H9 (cell line): ENCODE results near the gene SOD1. TPM values are rescaled to one million over a fixed set of nuclear protein-coding genes. Genes with fewer than 3 reads are reported as not detected.
A peak's percentile ranks its signal among the peaks of the same experiment; 100 is the strongest.

Experiments
- DNase-seq: peaks from one replicate; pipeline ENCODE4 v3.0.0-alpha.2; 2017
- H2AFZ ChIP-seq: one replicate; pipeline ENCODE4 v1.6.1; 2013; ENCODE audit warnings: mild to moderate bottlenecking, low read length, control low read depth, moderate library complexity
- H2AK5ac ChIP-seq: 2 replicates; pipeline ENCODE4 v1.6.1; 2013; ENCODE audit warnings: low read length, control low read depth, mixed read lengths; ENCODE audit not compliant: insufficient read length
- H2BK120ac ChIP-seq: one replicate; pipeline ENCODE4 v1.6.1; 2013; ENCODE audit warnings: low read depth, mild to moderate bottlenecking, low read length, control low read depth, inconsistent platforms; ENCODE audit not compliant: poor library complexity, severe bottlenecking
- H2BK12ac ChIP-seq: 2 replicates; pipeline ENCODE4 v1.6.1; 2013; ENCODE audit warnings: low read length, control low read depth, mixed read lengths, low read depth; ENCODE audit not compliant: insufficient read length
- H2BK15ac ChIP-seq: 2 replicates; pipeline ENCODE4 v1.6.1; 2013; ENCODE audit warnings: low read depth, low read length, control low read depth
- H2BK20ac ChIP-seq: one replicate; pipeline ENCODE4 v1.6.1; 2013; ENCODE audit warnings: low read depth, mild to moderate bottlenecking, low read length, control low read depth, inconsistent platforms; ENCODE audit not compliant: poor library complexity, severe bottlenecking
- H2BK5ac ChIP-seq: 2 replicates; pipeline ENCODE4 v1.6.1; 2013; ENCODE audit warnings: low read length, control low read depth, mixed read lengths; ENCODE audit not compliant: insufficient read length
- H3K14ac ChIP-seq: 2 replicates; pipeline ENCODE4 v1.6.1; 2013; ENCODE audit warnings: low read length, control low read depth; ENCODE audit not compliant: insufficient read depth
- H3K18ac ChIP-seq: 2 replicates; pipeline ENCODE4 v1.6.1; 2013; ENCODE audit warnings: low read depth, mild to moderate bottlenecking, mixed read lengths, low read length, control low read depth; ENCODE audit not compliant: insufficient read length
- H3K23ac ChIP-seq: 2 replicates; pipeline ENCODE4 v1.6.1; 2013; ENCODE audit warnings: low read length, control low read depth, mixed read lengths, low read depth; ENCODE audit not compliant: insufficient read length
- H3K23me2 ChIP-seq: 2 replicates; pipeline ENCODE4 v1.6.1; 2013; ENCODE audit warnings: low read depth, mild to moderate bottlenecking, mixed read lengths, low read length, control low read depth; ENCODE audit not compliant: insufficient read length, poor library complexity, severe bottlenecking
- H3K27ac ChIP-seq: 2 replicates; pipeline ENCODE4 v1.5.1; 2013; ENCODE audit warnings: low read length, control low read depth, mixed read lengths, low read depth; ENCODE audit not compliant: insufficient read length
- H3K27me3 ChIP-seq: 2 replicates; pipeline ENCODE4 v1.6.1; 2013; ENCODE audit warnings: low read length, control low read depth, inconsistent platforms; ENCODE audit not compliant: insufficient read depth
- H3K4ac ChIP-seq: 2 replicates; pipeline ENCODE4 v1.6.1; 2013; ENCODE audit warnings: low read depth, mild to moderate bottlenecking, control low read depth, inconsistent platforms, low read length, moderate library complexity
- H3K4me1 ChIP-seq: 2 replicates; pipeline ENCODE4 v1.6.1; 2013; ENCODE audit warnings: low read length, control low read depth, inconsistent platforms; ENCODE audit not compliant: insufficient read depth
- H3K4me2 ChIP-seq: 2 replicates; pipeline ENCODE4 v1.6.1; 2013; ENCODE audit warnings: low read length, control low read depth, mixed read lengths; ENCODE audit not compliant: insufficient read length, insufficient read depth
- H3K56ac ChIP-seq: 2 replicates; pipeline ENCODE4 v1.6.1; 2013; ENCODE audit warnings: low read depth, mild to moderate bottlenecking, mixed read lengths, low read length, control low read depth; ENCODE audit not compliant: insufficient read length
- H3K79me1 ChIP-seq: 2 replicates; pipeline ENCODE4 v1.6.1; 2013; ENCODE audit warnings: low read depth, mild to moderate bottlenecking, moderate library complexity, low read length, control low read depth, inconsistent platforms; ENCODE audit not compliant: insufficient read depth, poor library complexity, severe bottlenecking
- H3K79me2 ChIP-seq: 2 replicates; pipeline ENCODE4 v1.6.1; 2013; ENCODE audit warnings: low read length, control low read depth, inconsistent platforms; ENCODE audit not compliant: insufficient read depth
- H3K9ac ChIP-seq: 2 replicates; pipeline ENCODE4 v1.6.1; 2013; ENCODE audit warnings: low read length, control low read depth, mixed read lengths; ENCODE audit not compliant: insufficient read length; ENCODE audit errors: extremely low read depth
- H3K9me3 ChIP-seq: one replicate; pipeline ENCODE4 v1.6.1; 2013; ENCODE audit warnings: low read depth, low read length, inconsistent platforms; ENCODE audit not compliant: control insufficient read depth
- H3T11ph ChIP-seq: one replicate; pipeline ENCODE4 v1.6.1; 2013; ENCODE audit warnings: mild to moderate bottlenecking, low read length, control low read depth, inconsistent platforms
- H4K20me1 ChIP-seq: one replicate; pipeline ENCODE4 v1.6.1; 2013; ENCODE audit not compliant: control insufficient read depth, insufficient read length, insufficient read depth
- H4K5ac ChIP-seq: 2 replicates; pipeline ENCODE4 v1.6.1; 2013; ENCODE audit warnings: low read depth, mild to moderate bottlenecking, mixed read lengths, low read length, control low read depth; ENCODE audit not compliant: insufficient read length
- H4K8ac ChIP-seq: replicated peaks from 2 replicates; pipeline ENCODE4 v1.6.1; 2013; ENCODE audit warnings: low read length, control low read depth, mixed read lengths, low read depth; ENCODE audit not compliant: insufficient read length
- H4K91ac ChIP-seq: 2 replicates; pipeline ENCODE4 v1.6.1; 2013; ENCODE audit warnings: low read depth, mild to moderate bottlenecking, moderate library complexity, mixed read lengths, low read length, control low read depth; ENCODE audit not compliant: insufficient read length
- H3K27ac Mint-ChIP-seq, 3 experiments: 2 replicates in 2 of 3; 3 replicates in 1 of 3; pipeline ENCODE4 v1.8.0; 2020 to 2021; ENCODE audit warnings: mixed read lengths in 3 of 3, mild to moderate bottlenecking in 1 of 3, moderate library complexity in 1 of 3
- H3K27me3 Mint-ChIP-seq: 2 replicates; pipeline ENCODE4 v1.8.0; 2021; ENCODE audit warnings: low read depth, mild to moderate bottlenecking, moderate library complexity, mixed read lengths
- H3K36me3 Mint-ChIP-seq, 3 experiments: 2 replicates in 2 of 3; 3 replicates in 1 of 3; pipeline ENCODE4 v1.8.0; 2020 to 2021; ENCODE audit warnings: low read depth in 3 of 3, mixed read lengths in 3 of 3; ENCODE audit not compliant: insufficient read depth in 1 of 3
- H3K4me1 Mint-ChIP-seq, 2 experiments: 2 replicates each; pipeline ENCODE4 v1.8.0; 2020; ENCODE audit warnings: mixed read lengths in 2 of 2
- H3K4me3 Mint-ChIP-seq, 2 experiments: 2 replicates in 1 of 2; 3 replicates in 1 of 2; pipeline ENCODE4 v1.8.0; 2020 to 2021; ENCODE audit warnings: mild to moderate bottlenecking in 2 of 2, mixed read lengths in 2 of 2, moderate library complexity in 1 of 2
- H3K9me3 Mint-ChIP-seq, 2 experiments: 2 replicates in 1 of 2; 3 replicates in 1 of 2; pipeline ENCODE4 v1.8.0; 2020; ENCODE audit warnings: mild to moderate bottlenecking in 2 of 2, mixed read lengths in 2 of 2, moderate library complexity in 1 of 2
- WGBS: extraction: QIAGEN DNeasy Blood & Tissue Kit; methylation state at CpG from one replicate; pipeline ENCODE4 v1.1.7; 2013; ENCODE audit warnings: missing lambda C conversion rate, low lambda C conversion rate, mixed read lengths; ENCODE audit not compliant: insufficient read length; ENCODE audit errors: extremely low coverage; 5-methylcytosine and 5-hydroxymethylcytosine counted together
- total RNA-seq: library from RNA; stranded (reverse); gene quantifications from 2 replicates; pipeline ENCODE4 v1.2.1, GENCODE V29; 2021
- TF ChIP-seq, protein P1 (sequence below): fragments of 200-600 bp; sonication (generic); conservative IDR thresholded peaks from 3 replicates; pipeline ENCODE4 v1.8.0; 2021; ENCODE audit warnings: antibody characterized with exemption, mild to moderate bottlenecking

Gene SOD1
- total RNA-seq, 1 experiment from 2014 or later, result 201 TPM

DNA sequence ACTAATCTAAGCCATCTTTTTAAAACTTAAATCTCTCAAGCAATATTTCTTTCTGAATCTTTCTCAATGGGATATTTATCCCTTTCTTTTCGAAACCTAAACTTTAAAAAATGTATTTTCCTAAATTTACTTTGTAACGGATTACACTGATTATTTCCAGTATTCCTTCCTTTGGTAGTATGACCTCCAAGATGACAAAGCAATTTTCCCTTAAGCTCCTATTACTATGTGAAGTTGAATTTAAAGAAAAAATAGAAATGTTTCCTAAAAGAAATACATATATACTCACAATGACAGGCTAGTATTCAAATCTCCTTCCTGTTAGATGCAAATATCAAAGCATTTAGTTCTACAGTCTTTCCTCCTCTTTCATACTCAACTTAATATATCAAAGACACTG is 56.6 kb downstream of the SOD1 start:
- Histone ChIP-seq H3K56ac (no peak overlapping the region), H2BK5ac (no peak overlapping the region), H3K23ac (no peak overlapping the region), H2BK20ac (no peak overlapping the region), H4K5ac (no peak overlapping the region), H3K4me1 (no peaks in the 10 kb centered on the region), H3K27me3 (no peaks in the 10 kb centered on the region), H3T11ph (no peak overlapping the region), H3K9ac (no peak overlapping the region), H2AK5ac (no peak overlapping the region), H2AFZ (no peak overlapping the region), H4K20me1 (no peaks in the 10 kb centered on the region), H3K79me1 (peaks cover 5% of the 10 kb centered on the region), H3K18ac (no peak overlapping the region), H3K9me3 (no peaks in the 10 kb centered on the region), H3K14ac (no peak overlapping the region), H3K27ac (no peak overlapping the region), H3K4me2 (no peak overlapping the region), H3K79me2 (peaks cover 50% of the 10 kb centered on the region), H2BK120ac (no peak overlapping the region), H4K91ac (no peak overlapping the region), H3K23me2 (no peaks in the 10 kb centered on the region), H4K8ac (no peak overlapping the region), H2BK12ac (no peak overlapping the region), H2BK15ac (no peak overlapping the region), H3K4ac (no peak overlapping the region)
- peaks cover 62 to 72% of the 10 kb centered on the region in 2 experiments for H3K4me1 Mint-ChIP-seq
- TF ChIP-seq, protein P1, sequence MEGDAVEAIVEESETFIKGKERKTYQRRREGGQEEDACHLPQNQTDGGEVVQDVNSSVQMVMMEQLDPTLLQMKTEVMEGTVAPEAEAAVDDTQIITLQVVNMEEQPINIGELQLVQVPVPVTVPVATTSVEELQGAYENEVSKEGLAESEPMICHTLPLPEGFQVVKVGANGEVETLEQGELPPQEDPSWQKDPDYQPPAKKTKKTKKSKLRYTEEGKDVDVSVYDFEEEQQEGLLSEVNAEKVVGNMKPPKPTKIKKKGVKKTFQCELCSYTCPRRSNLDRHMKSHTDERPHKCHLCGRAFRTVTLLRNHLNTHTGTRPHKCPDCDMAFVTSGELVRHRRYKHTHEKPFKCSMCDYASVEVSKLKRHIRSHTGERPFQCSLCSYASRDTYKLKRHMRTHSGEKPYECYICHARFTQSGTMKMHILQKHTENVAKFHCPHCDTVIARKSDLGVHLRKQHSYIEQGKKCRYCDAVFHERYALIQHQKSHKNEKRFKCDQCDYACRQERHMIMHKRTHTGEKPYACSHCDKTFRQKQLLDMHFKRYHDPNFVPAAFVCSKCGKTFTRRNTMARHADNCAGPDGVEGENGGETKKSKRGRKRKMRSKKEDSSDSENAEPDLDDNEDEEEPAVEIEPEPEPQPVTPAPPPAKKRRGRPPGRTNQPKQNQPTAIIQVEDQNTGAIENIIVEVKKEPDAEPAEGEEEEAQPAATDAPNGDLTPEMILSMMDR, result no peak
- DNase-seq, result no peak
- H3K4me3 Mint-ChIP-seq, result no peak overlapping the region
- H3K36me3 Mint-ChIP-seq, result peaks cover 0 to 10% (median 6%) of the 10 kb centered on the region in 3 experiments; a peak in 4 of 7 replicates
- no peaks in the 10 kb centered on the region; the same call in 1 of the 2 replicates for H3K27me3 Mint-ChIP-seq
- H3K27ac Mint-ChIP-seq, result peak overlapping the region in 2 of 3 experiments; percentile 50 to 91; a peak in 4 of 7 replicates
- H3K9me3 Mint-ChIP-seq, result no peaks in the 10 kb centered on the region
- 100% methylated on average over 2 of the region's 2 CpGs for WGBS

Other genes with a start within 250 kb of the SOD1 start
- 69.1 and 76.8 TPM in 2 replicates for gene SCAF4, start 72.4 kb downstream of the SOD1 start, total RNA-seq
- gene HUNK, start 213.3 kb downstream of the SOD1 start, total RNA-seq, result 5.7 and 5.8 TPM in 2 replicates